GM19099 (cell line): ENCODE results near the gene RSPRY1.

ENCODE experiments used
- POLR2A ChIP-seq: IDR thresholded peaks from 3 replicates; pipeline ENCODE4 v1.6.1; 2011; ENCODE audit warnings: low read depth; ENCODE audit not compliant: insufficient read length; ENCODE audit errors: extremely low read depth

The RSPRY1 gene

DNA sequence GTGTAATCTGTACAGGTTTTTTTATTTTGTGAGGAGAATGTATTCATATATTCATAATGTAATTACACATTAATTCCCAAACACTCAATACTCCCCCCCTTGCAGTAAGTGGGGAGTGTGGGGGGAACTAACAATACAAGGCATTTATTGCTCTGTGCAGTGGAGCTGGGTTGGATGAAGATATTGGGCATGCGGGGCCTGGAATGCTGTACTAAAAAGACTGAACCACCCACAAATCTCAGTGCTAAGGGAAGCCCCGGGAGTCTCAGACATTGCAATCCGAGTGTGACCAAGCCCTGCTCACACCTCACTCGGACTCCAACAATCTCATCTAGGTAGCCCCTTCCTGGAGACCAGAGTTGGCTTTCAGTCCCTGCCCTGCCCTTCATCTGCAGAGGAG is 92.4 kb downstream of the RSPRY1 start:
- no peak for TF ChIP-seq POLR2A

DNA sequence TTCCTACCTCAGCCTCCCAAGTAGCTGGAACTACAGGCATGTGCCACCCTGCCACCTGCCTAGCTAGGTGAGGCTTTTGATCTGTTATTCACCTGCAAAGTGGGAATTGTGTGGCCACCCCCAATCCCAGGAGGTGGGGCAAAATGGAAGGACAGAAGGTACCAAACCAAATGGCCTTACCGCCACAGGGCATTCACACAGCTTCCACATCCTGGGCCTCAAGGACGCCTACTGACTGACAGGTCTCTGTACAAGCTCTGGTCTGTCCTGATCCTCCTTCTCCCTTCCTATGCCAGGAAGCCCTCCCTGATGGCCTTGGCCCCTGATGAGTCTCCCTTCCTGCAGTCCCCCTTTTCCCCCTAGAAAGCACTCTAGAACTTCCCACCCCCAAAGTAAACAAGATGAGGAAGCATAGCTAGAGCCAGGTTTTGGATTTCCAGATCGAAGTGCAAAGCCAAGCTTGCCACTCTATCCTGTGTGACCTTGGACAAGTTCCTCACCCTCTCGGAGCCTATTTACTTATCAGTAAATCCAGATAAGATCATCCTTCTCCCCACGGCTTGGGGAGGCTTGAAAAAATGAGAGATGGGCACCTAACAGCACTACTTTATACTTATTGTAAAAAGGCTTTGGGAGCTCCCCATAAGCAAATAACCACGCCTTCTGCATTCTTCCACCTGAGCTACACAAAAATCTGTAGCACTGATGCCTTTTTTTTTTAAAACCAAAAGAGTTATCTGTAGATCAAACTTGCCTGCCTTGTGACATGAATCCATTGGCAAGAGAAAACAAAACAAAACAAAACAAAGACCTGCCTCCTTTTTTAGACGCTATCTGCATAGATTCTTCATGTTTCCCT is 93.9 kb downstream of the RSPRY1 start:
- TF ChIP-seq POLR2A, result no peak

DNA sequence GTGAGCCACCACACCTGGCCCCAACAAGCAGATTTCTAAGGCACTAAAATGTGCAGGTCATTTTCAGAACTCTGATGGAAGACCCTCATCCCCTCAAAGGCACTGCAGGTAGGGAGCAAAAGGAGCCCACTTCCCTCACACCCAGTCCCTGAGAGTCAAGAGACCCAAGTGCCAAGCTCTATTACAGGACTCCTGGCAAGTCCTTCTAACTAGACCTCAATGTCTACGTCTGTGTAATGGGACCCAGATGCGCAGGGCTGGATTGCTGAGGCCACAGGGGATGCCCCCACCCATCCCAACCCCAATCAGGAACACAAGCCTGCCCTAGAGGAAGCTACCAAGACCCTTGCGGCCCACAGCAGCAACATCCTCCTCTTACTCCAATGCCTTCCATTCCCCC is 95.7 kb downstream of the RSPRY1 start:
- no peak for TF ChIP-seq POLR2A

DNA sequence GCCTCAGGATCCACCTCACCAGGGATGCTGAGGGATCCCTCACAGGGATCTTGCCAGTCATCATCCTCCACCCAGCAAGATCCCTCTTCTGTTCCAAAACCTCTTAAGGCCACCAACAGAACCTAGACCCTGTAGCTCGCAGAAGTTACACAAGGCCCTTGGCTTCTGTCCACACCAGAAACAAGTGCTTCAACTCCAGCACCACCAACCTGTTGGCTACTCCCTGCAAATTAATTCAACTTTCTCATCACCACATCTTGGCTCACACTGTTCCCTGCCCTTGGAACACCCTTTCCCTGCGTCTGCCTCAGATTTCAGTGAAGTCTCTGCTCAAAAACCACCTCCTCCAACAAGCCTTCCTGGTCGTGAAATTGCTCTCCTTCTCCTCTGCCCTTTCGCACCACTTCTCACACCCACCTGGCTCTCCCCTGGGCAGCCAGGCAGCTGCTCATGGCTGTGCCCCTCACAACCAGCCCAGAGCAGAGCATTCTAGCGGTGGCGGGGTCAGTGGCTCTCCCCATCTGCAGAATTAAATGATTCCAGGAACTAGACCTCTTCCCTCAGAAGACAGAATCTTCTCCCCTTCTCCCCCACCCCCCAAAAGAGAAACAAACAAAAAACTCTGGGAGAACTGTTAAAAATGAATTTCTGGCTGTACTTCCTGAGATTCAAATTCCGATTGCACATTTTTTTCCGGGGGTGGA is 96.5 kb downstream of the RSPRY1 start:
- no peak for TF ChIP-seq POLR2A

DNA sequence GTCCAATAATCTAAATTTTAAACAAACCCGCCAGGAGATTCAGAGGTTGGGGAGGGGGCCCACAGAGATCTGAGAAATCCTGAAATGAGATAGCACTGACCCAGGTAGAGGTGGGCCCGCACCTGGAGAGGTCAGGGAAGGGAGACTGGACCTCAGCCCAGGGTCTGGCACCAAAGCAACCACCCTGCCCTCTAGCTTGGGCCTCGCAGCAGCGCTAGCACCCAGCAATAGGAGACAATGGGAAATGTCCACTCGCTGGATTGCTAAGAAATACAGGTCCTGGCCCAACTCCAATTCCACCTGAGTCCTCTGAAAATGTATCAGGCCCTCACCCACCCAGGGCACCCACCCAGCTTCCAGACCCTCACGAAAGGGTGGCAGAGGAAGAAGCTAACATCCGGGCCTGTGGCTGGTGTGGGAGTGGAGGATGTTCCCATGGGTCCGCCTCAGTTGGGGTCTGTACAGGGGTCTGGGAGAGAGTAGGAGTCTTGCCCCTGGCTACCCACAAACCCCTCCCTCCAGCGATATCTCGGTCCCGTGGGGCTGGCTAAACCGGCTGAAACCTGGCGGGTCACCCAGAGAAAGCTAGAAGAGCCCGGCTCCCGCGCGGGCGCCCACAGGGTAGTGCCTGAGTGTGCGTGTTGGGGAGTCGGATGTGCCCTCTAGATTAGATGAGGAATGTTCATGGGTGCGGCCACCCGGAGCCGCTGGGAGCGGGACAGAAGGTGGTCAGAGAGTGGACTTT is 97.3 kb downstream of the RSPRY1 start:
- no peak for TF ChIP-seq POLR2A

DNA sequence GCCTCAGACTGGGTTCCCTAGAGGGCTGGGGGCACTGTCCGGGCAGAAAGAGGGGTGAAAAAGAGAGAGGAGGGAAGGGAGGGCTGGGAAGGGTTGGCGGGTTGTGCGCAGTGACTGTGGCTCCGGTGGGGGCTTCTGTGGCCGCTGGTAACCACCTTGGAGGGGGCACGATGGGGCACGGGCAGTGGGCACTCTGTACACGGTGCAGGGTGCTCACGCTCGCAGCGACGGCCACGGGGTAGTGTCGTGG is 97.8 kb downstream of the RSPRY1 start:
- TF ChIP-seq POLR2A, result no peak

DNA sequence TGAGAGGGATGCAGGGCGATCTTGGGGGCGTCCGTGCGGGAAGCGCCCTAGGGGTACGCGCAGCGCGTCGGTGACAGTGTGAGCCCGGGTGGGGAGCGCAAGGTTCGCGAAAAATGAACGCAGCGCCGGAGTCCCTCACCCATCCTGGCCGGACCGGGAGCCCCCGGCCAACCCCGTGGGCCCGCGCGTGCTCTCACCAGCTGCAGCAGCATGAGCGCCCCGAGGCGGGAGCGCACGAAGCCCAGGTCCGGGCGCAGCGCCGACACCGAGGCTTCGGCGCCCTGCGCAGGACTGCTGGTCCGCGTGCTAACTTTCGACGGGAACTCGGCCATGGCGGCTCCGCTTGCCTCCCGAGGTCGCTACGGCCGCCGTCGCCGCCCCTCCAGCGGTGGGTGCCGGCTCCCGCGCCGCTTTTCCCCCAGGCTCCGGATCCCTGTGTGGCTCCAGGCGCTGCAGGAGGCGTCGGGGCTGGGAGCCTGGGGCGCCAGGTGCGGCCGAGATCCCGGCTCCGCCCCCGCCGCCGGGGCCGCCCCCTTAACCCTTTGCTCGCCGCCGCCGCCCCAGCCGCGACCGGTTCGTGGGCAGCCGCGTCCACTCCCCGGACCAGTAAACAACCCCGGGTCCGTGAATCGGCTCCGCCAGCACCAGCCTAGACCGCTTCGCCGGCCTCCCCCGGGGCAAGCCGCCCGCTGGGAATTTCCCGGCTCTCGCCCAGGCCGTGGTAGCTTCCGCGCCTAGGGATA is 98.3 kb downstream of the RSPRY1 start, which contains the start of gene PLLP:
PLLP (minus strand) TSS at position 464 of the 743 bp plus-strand sequence; CDS start at position 332, 132 bp downstream.
- TF ChIP-seq POLR2A, result no peak

DNA sequence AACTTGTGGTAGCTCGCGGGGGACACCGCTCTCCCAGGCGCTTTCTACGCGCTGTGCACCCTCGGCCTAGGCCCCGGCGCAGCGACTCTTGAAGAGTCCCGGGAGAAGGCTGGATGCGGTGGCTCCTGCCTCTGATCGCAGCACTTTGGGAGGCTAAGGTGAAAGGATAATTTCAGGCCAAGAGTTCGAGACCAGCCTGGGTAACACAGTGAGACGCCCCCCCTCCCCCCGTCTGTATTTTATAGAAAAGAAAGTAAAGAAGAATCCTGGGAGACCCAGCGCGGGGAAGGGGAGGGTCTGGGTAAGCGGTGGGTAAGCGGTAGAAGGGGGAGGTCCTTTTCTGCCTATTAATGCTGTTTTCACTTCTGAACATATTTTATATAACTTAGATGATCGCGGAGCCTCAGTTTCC is 98.8 kb downstream of the RSPRY1 start:
- TF ChIP-seq POLR2A, result no peak

DNA sequence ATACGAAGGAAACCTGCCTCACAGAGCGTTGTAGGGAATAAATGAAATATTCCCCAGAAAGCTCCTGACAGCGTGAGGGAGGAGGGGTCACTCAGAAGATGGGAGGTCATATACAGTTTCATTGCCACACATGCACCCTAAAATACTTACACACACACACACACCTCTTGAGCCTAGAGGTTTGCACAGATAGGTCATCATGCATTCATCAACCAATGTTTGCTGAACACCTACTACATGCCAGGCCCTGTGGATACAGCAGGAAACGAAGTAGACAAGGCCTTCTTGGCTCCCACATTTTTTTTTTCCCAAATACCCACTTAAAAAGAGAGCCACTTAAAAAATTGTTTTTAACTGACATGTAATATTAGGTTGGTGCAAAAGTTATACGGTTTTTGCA is 99.2 kb downstream of the RSPRY1 start:
- TF ChIP-seq POLR2A, result no peak

DNA sequence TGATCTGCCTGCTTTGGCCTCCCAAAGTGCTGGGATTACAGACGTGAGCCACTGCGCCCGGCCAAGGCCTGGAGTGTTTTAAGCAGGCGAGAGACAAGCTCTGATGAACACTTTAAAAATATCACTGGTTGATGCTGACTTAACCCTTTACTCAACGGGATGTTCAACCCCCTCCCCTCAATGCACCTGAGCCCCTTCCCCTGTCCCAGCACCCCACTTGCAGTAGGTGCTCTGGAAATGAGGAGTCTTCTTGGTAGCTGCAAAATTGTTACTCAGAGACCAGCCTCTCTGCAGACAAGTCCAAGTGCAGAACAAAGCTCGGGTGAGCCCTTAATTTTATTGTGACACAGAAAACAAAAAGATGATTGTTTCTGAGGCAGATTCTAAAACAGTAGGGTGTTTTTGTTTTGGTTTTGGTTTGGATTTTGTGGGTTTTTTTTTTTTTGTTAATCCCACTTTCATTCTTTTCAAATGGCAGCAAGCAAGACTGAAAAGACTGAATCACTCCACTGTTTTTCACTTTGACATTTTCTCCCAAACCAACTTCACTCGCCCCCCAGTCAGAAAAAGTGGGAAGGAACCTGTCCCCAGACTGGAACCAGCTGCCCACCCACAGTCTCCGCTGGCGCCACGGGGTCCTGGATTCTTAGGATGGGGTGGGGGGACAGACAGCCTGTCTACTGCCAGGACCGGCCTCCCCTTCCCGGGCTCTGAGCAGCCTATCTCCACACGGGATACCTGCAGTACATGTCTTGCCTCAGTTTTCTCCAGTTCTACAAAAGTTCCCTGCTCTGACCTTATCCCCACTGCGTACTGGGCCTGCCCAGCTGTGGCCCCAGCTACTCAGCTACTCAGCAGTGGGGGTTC is 103.5 kb downstream of the RSPRY1 start:
- no peak for TF ChIP-seq POLR2A
